HepG2 (cell line): ENCODE data around the gene MUC15. TPM values are rescaled to one million over a fixed set of nuclear protein-coding genes. Genes with fewer than 3 reads are reported as not detected.
A peak's percentile ranks its signal among the peaks of the same experiment; 100 is the strongest.

Experiments
- ATF7 ChIP-seq, 2 experiments: fragments of 450-650 bp in 1 of 2; sonication (generic) in 1 of 2; formaldehyde crosslinking in 1 of 2; IDR thresholded peaks; 2 replicates each; pipeline versions ENCODE4 v1.4.0 to v1.6.1; 2016 to 2020; ENCODE audit warnings: antibody characterized with exemption in 1 of 2, mild to moderate bottlenecking in 1 of 2, missing genetic modification reagents in 1 of 2
- KLF15 ChIP-seq: sonication (generic); formaldehyde crosslinking; IDR thresholded peaks from 2 replicates; pipeline ENCODE4 v1.8.1; 2023; ENCODE audit warnings: borderline replicate concordance, mild to moderate bottlenecking, inconsistent platforms, missing genetic modification reagents, mixed read lengths
- RORA ChIP-seq: sonication (generic); formaldehyde crosslinking; IDR thresholded peaks from 2 replicates; pipeline ENCODE4 v1.5.0; 2020; ENCODE audit warnings: mild to moderate bottlenecking, missing genetic modification reagents, moderate library complexity
- ZKSCAN8 ChIP-seq: IDR thresholded peaks from 2 replicates; pipeline ENCODE4 v1.6.1; 2016; ENCODE audit warnings: borderline replicate concordance, missing genetic modification reagents, missing compliant biosample characterization
- ZNF17 ChIP-seq: sonication (generic); formaldehyde crosslinking; IDR thresholded peaks from 2 replicates; pipeline ENCODE4 v1.5.0; 2020; ENCODE audit warnings: mild to moderate bottlenecking, missing genetic modification reagents
- ZNF644 ChIP-seq: IDR thresholded peaks from 2 replicates; pipeline ENCODE4 v1.6.1; 2016; ENCODE audit warnings: low read depth
- ZNF737 ChIP-seq: sonication (generic); formaldehyde crosslinking; IDR thresholded peaks from 2 replicates; pipeline ENCODE4 v1.5.0; 2020; ENCODE audit warnings: missing genetic modification reagents, mild to moderate bottlenecking, borderline replicate concordance
- polyA plus RNA-seq, 8 experiments: library from polyadenylated mRNA; depleted of rRNA in 3 of 8; stranded (reverse) in 7 of 8; unstranded in 1 of 8; fragments of >200 nt; fragmentation: Illumina TruSeq in 4 of 8; extraction: Trizol in 4 of 8; gene quantifications; 2 replicates each; pipeline versions ENCODE4 v1.2.1 to v1.2.3, GENCODE V29; 2011 to 2016; ENCODE audit warnings: low read depth in 4 of 8, missing spikeins in 1 of 8, mixed read lengths in 1 of 8; ENCODE audit not compliant: insufficient read depth in 1 of 8
- total RNA-seq, 5 experiments: library from RNA; depleted of rRNA; stranded (reverse); fragments of >200 nt; fragmentation: Illumina TruSeq; extraction: Trizol; gene quantifications; 2 replicates each; pipeline ENCODE4 v1.2.3, GENCODE V29; 2016; ENCODE audit warnings: low read depth in 1 of 5
- TF ChIP-seq, protein P1 (sequence below): sonication (generic); formaldehyde crosslinking; IDR thresholded peaks from 2 replicates; pipeline ENCODE4 v1.5.0; 2020; ENCODE audit warnings: missing genetic modification reagents
- TF ChIP-seq, protein P2 (sequence below): sonication (generic); formaldehyde crosslinking; IDR thresholded peaks from 2 replicates; pipeline ENCODE4 v1.4.0; 2020; ENCODE audit warnings: missing genetic modification reagents, mild to moderate bottlenecking, borderline replicate concordance

The MUC15 gene
- total and polyA plus RNA-seq, 2 of the 13 experiments (the other 11 are each of a cell fraction or from before 2014, with no cell fraction given): 4.5 to 18.0 TPM

DNA sequence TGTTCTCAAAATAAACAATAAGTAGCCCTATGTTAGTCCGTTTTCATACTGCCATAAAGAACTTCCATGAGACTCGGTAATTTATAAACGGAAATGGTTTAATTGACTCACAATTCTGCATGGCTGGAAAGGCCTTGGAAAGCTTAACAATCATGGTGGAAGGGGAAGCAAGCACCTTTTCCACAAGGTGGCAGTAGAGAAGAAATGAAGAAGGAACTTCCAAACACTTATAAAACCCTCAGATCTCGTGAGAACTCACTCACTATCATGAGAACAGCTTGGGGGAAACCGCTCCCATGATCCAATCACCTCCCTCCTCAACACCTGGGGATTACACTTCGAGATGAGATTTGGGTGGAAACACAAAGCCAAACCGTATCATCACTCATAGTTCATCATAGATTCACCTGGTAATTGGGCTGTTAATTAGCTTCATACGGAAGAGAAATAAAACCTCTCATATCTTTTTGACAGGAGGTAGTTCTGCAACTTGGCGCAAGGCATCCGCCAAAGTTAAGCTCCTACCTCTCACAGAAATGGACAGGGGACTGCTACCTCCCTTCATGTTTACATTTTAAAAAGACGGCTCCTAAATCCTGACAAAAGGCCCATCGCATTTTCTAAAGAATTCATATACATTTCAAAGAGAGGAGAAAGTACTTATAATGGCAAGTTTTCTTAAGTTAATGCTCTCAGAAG is 49.0 kb downstream of the MUC15 start (continued):
- TF ChIP-seq, protein P1, sequence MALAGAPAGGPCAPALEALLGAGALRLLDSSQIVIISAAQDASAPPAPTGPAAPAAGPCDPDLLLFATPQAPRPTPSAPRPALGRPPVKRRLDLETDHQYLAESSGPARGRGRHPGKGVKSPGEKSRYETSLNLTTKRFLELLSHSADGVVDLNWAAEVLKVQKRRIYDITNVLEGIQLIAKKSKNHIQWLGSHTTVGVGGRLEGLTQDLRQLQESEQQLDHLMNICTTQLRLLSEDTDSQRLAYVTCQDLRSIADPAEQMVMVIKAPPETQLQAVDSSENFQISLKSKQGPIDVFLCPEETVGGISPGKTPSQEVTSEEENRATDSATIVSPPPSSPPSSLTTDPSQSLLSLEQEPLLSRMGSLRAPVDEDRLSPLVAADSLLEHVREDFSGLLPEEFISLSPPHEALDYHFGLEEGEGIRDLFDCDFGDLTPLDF (CRISPR knock-in tag): no peak
- no peak for TF ChIP-seq ZNF737 (CRISPR knock-in tag)
- no peak for TF ChIP-seq RORA
- TF ChIP-seq, protein P2, sequence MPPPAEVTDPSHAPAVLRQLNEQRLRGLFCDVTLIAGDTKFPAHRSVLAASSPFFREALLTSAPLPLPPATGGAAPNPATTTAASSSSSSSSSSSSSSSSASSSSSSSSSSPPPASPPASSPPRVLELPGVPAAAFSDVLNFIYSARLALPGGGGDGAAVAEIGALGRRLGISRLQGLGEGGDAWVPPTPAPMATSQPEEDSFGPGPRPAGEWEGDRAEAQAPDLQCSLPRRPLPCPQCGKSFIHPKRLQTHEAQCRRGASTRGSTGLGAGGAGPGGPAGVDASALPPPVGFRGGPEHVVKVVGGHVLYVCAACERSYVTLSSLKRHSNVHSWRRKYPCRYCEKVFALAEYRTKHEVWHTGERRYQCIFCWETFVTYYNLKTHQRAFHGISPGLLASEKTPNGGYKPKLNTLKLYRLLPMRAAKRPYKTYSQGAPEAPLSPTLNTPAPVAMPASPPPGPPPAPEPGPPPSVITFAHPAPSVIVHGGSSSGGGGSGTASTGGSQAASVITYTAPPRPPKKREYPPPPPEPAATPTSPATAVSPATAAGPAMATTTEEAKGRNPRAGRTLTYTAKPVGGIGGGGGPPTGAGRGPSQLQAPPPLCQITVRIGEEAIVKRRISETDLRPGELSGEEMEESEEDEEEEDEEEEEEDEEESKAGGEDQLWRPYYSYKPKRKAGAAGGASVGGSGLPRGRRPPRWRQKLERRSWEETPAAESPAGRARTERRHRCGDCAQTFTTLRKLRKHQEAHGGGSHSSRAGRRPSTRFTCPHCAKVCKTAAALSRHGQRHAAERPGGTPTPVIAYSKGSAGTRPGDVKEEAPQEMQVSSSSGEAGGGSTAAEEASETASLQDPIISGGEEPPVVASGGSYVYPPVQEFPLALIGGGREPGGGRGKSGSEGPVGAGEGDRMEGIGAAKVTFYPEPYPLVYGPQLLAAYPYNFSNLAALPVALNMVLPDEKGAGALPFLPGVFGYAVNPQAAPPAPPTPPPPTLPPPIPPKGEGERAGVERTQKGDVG (CRISPR knock-in tag): no peak
- TF ChIP-seq KLF15: no peak
- no peak for TF ChIP-seq ATF7 (IDR thresholded peaks at IDR 0.05)
- no peak for TF ChIP-seq ATF7 (CRISPR knock-in tag; IDR thresholded peaks at IDR 0.05)
- TF ChIP-seq ZKSCAN8: no peak
- TF ChIP-seq ZNF644 (CRISPR knock-in tag): peak; percentile 59; the same call in 1 of the 2 replicates
- no peak for TF ChIP-seq ZNF17
